ENCODE data around the gene KRT37.

Gene KRT37

DNA sequence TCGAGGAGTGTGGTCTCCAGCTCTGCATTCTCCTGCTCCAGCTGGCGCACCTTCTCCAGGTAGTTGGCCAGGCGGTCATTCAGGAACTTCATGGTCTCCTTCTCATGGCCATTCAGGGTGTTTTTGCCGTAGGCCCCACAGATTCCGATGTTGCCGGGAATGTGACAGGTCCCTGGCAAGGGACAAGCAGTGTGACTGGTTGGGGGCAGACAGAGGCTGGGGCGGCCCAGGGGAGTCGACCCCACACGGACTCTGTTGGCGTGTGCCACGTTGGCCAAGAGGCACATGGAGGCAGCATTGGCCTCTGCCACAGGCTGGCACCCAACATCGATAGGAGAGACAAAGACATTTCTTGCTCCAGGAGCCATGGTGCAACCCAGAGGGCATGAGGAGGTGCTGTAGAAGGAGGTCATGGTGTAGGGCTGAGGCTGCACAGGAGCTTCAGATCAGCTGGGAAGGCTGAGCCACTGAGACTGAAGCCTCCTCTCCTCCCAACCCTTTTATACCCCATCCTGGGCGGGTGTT is at the start of gene KRT37:
Gene KRT37, minus strand, starts transcription at position 475 of the 525 bp plus-strand sequence. Its CDS starts 62 bp downstream, at position 413.
- DNase-seq (ENCODE audit: low read depth in 2 of 2): no peak

DNA sequence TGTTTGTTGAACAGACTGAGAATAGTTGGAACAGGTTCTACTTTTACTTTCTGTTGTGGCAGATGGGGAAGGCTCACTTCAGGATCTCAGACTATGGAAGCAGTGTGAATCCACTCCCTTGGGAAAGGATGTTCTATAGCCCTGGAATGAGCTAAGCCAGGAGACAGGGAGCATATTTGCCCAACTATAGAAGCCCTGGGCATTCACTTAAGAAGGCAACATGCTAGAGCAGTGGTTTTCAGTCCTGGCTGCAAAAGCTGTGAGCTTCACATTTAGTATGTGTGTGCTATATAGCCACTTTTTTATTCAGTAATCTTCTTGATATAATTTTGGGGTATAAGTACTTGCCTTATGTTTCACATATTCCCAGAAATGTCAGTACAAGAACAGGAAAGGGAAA is 44.0 kb upstream of the KRT37 start:
- no peak for DNase-seq (ENCODE audit: low read depth in 2 of 2)

DNA sequence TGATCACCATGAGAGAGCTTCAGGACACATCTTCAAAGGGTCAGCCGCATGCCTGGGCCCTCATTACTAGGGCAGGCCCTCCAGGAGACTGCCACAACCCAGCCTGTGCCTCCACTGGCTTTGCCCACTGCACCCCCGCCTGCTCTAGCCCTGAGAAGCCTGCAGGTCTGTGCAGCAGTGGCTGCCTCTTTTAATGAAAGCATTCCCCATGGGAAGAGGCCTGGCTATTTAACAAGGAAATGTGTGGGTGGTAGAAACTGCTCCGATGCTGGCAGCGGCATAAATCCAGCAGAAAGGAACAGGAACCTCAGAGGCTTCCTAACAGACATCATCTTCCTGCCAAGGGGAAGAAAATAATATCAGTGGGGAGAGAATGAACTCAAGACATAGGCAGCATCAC is 43.2 kb upstream of the KRT37 start:
- DNase-seq (ENCODE audit: low read depth in 2 of 2): no peak

DNA sequence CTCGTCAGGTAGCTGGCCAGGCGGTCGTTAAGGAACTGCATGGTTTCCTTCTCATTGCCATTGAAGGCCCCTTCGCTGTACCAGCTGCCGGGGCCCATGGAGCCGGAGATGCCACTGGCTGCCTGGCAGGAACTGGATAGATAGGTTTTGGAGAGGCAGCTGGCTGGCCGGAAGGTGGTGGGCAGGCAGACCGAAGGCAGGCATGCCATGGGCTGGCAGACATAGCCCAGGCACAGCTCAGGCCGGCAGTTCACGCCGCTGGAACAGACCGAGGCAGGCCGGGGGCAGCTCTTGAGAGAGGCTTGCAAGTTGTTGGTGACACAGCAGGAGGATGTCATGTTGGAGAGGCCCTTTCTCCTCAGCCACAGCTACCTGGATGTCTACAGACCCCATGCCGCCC is 42.6 kb upstream of the KRT37 start, which contains the start of gene KRT32:
Gene KRT32, minus strand, starts transcription at position 399 of the 400 bp plus-strand sequence. Its CDS starts 61 bp downstream, at position 338.
- no peak for DNase-seq (ENCODE audit: low read depth in 2 of 2)

DNA sequence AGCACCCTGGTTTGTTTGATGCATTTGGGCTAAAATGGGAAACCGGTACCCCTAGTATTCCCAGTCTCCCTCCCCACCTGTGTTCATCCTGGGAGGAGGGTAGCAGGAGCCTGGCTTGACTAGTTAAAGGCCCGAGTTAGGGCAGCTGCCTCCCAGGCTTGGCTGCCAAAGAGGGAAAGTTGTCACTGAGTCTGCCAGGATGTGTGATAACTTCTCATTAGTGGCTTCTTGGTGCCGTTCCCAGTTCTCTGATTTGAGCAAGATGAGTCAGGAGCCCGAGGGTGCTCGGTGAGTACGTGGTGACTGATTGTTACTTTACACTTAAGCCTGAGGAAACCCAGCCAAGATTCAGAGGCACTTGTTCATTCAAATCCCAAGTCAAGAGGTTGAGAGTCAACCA is 40.3 kb upstream of the KRT37 start:
- no peak for DNase-seq (ENCODE audit: low read depth in 2 of 2)

DNA sequence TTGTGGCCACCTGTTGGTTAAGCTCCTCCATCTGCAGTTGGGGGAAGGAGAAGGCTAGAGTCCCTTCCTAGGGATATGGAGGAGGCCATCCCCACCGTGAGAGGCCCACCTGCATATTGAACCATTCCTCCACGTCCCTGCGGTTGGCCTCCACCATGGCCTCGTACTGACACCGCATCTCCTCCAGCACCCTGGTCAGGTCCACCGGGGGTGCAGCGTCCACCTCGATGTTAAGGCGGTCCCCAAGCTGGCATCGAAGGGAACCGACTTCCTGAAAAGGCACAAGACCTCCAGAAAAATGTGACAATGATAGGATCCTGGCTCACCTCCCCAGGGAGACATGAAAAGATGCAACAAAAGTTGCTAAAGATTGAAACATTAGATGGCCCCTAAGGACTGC is 39.8 kb upstream of the KRT37 start:
- no peak for DNase-seq (ENCODE audit: low read depth in 2 of 2)

DNA sequence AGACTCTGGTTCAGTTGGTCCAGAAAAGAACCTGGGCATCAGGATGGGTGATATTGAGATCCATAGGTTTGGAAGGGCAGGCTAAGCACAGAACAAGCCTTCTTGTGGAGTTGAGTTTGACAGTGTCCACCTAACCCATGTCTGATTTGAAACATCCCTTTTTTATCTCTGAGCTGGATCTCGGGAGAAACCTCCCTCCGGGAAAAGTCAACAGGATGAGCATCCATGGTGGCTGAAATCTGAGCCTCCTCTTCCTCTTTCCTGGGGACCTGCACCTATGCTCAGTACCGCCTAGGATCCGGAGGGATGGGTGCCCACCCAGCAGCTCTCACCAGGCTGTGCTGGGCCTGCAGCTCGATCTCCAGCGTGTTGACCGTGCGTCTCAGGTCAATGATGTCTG is 39.4 kb upstream of the KRT37 start:
- DNase-seq (ENCODE audit: low read depth in 2 of 2): no peak

DNA sequence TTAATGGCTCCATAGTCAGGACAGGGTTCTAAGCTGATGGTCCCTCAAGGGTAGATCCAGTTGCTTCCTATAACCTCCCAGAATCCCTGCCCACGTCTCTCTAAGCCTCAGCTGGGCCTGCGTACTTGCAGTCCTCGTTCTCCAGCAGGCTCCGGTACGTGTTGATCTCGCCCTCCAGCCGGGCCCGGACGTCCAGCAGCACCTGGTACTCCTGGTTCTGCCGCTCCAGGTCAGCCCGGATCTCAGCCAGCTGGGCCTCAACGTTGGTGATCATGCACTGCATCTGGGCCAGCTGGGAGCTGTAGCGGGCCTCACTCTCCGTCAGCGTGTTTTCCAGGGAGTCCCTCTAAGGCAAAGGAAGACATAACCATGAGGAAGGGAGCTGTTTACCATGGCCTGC is 38.3 kb upstream of the KRT37 start:
- no peak for DNase-seq (ENCODE audit: low read depth in 2 of 2)

DNA sequence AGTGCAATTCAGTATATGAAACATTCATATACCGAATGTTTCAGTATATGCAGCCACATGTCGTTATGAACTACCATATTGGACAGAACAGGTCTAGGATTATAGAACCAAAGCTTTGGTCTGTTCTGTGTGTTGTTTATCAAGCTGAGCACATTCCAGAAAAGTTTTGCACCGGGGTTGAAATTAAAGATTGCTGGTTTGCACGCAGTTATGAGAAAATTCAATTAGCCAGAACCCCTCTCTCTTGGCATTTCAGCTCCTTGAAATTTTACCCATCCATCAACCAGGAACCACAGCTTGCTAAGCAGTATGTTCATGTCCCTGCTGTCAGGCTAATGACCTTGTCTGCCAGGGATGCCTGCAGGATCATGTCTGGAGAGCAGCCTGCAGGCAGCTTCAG is 33.3 kb upstream of the KRT37 start:
- no peak for DNase-seq (ENCODE audit: low read depth in 2 of 2)

DNA sequence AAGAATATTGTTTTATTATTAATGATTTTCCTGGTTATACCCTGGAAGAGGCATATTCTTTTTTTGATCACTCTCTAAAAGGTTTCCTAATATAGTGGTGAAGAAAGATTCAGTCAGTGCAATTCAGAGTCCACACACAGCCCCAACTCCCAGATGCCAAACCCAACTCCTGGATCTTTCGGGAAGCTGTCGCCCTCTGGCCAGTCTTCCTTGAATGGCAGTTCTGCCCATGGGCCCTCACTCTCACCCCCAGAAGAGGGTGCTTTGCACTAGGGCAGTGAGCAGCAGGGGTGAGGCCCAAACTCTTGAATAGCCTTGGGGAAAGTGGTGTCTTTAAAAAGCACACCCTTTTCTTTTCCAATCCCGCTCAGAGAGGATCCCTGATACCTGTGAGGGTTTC is 31.8 kb upstream of the KRT37 start:
- no peak for DNase-seq (ENCODE audit: low read depth in 2 of 2)

DNA sequence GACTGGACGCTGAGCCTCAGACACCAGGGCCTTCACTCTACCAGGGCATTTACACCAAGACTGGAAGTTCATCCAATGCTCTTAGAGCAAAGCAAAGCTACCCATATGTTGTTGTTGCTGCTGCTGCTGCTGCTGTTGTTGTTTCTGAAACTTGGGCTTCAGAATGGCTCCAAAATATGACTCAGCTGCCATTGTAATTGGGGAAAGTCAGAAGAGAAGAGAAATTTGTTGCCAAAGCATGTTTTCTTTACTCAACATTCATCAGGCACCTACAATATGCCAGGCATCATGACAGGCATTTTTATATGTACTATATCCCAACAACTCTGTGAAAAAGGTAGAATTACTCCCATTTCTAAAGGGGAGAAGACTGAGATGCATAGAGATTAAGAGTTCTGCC is 30.9 kb upstream of the KRT37 start:
- no peak for DNase-seq (ENCODE audit: low read depth in 2 of 2)

DNA sequence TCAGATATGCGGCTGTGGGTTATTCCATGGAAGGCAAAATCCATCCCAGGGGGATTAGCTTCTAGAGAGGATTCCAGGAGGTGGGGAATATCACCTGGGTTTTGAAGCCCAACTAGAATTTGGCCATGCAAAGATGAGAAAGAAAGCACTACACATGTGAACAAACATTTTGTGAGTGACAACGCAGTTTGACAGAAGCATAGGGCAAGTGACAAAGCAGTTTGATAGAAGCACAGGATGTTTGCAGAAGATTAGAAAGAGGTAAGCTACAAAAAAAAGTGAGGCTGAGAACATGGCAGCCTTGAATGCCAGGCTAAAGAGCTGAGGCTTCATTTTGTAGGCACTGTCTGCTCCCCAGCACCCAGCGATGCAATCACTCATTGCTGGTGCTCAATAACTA is 28.7 kb upstream of the KRT37 start:
- no peak for DNase-seq (ENCODE audit: low read depth in 2 of 2)

DNA sequence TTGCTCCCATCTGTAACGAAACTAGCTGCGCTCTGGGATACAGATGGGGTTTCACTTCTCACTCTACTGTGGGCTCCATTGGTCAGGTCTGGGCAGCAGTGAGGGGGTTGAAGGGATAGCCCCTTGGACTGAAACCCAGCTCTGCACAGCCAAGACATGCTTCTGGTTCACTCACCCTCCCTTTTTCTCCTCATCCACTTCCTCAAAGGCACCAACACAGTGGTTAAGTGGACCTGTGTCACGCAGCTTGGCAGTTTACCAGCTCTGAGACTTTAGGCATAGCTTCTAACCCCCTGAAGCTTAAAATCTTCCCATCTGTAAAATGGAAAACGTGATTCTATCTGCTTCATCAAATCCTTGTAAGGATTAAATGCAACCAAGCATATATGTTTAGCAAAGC is 27.9 kb upstream of the KRT37 start:
- no peak for DNase-seq (ENCODE audit: low read depth in 2 of 2)

DNA sequence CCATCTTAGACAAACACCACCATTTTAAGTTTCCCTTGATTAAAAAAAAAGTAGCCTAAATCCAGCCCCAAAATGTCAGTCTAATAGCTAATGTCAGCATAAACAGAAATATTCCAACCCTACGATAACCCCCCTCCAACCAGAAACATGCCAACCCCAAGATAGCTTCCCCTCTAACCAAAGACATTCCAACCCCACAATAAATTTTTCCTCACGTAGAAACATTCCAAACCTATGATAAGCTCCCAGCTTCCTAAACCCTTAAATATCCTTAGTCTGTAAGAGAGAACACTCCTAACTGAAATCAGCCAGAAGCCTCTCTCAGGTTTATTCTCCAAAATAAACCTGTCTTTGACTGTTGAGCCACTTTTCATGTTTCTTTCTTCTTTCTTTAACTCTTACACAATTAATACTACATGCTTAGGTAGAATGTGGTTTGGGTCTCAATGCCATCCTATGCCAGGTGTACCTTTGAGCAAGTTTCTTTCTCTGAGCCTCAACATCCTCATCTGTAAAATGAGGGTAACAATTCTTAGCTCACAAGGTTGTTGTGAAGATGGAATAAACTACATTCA is 26.9 kb upstream of the KRT37 start:
- DNase-seq (ENCODE audit: low read depth in 2 of 2): no peak

DNA sequence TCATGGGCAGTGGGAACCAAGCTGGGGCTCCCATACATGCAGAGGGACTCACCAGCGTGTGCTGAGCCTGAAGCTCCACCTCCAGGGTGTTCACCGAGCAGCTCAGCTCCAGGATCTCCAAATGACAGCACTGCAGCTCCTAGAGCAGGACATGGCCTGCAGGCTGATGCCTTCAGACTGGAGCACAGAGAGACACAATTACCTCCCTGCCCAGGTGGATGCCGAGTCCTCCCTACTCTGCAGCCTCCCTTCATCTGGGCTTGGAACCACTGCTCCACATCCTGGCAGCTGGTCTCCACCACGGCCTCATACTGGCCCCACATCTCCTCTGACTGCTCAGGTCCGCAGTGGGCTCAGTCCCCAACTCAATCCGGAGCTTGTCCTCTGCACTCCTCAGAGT is 24.6 kb upstream of the KRT37 start:
- no peak for DNase-seq (ENCODE audit: low read depth in 2 of 2)

DNA sequence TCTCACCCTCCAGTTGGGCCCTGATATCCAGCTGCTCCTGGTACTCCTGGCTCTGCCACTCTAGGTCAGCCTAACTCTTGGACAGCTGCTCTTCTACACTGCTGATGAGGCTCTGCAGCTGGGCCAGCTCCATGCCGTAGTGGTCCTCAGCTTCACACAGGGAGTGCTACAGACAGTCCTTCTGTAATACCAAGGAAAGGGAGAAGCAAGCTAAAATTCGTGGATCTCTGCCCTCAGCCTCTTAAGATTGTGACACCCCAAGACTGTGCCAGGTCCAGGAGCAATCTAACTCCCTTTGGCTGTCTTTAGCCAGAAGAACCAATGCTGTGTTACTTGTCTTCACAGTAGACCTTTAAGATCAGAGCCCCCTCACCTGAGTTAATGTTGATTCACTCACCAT is 24.1 kb upstream of the KRT37 start:
- DNase-seq (ENCODE audit: low read depth in 2 of 2): no peak

DNA sequence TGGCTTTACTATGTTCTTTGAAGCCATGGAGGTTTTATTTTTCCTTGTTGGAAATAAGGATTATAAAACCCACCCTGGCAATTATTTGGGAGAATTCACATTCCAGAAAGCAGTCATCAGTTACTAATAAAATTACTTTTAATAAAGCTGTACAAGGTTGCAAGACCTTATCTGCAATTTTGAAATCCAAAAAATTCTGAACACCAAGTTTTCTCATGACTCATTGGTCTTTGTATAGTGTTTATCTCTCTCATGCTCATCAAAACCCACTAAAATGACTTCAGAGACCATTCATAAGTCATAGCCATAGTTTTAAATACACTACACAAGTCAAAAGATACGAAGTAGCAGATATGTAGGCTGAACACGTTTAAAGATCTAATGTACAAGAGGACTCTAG is 22.4 kb upstream of the KRT37 start:
- DNase-seq (ENCODE audit: low read depth in 2 of 2): no peak

DNA sequence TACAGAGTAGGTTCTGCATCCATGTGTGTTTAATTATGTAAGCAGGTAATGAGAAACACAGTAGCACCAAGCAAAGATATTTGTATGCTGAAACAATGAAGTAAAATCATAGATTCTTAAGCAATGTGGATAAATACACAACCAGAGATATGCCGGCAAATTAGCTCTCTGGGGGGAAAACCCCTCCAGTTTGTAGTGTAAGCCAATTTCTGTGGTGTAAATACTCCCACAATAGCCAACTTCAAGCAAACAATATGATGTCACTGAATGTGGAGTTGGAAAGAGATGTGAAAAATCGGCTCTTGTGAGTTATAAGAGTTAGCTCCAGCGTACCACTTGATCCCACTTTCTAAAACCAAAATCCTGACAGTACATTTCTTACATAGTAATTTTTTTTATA is 20.3 kb upstream of the KRT37 start:
- no peak for DNase-seq (ENCODE audit: low read depth in 2 of 2)

DNA sequence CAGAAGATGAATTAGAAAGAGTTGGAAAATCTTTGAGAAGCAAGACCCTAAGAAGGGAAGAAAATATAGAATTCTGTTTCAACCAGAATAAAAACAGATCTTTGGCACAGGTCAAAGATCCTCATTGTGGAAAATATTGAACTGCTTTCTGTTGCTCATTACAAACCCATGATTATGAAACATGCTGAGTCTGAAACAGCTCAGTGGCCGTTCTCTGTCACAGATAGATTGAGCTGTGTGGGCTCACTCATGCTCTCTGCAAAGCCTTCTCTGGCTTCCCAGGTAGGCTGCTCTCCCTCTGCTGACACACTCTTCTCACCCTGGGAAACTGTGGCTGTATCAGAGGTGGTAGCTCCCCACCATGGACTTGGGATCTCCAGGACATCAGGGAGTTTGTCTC is 19.8 kb upstream of the KRT37 start:
- no peak for DNase-seq (ENCODE audit: low read depth in 2 of 2)

DNA sequence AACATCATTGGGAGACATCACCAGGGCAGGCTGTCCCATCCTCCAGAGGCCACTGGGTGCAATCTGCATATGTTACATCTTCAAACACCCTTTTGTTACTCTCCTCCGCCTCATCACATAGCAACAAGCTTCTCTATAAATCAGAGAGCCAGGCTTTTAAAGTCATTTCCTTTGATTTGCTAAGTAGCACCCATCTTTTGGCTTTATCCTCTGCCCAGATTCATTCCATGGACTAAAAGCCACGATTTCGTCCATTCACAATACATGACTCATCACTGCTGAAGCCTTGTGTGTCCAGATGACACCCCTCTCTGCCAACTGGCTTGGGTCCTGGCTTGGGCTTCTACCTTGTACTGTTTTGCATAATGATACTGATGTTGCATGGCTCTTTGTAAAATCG is 18.4 kb upstream of the KRT37 start:
- no peak for DNase-seq (ENCODE audit: low read depth in 2 of 2)

DNA sequence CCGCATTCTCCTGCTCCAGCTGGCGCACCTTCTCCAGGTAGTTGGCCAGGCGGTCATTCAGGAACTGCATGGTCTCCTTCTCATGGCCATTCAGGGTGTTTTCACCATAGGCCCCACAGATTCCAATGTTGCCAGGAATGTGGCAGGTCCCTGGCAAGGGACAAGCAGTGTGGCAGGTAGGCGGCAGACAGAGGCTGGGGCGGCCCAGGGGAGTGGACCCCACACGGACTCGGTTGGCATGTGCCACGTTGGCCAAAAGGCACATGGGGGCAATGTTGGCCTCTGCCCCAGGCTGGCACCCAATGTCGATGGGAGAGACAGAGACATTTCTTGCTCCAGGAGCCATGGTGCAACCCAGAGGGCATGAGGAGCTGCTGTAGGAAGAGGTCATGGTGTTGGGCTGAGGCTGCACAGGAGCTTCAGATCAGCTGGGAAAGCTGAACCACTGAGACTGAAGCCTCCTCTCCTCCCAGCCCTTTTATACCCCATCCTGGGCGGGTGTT is 16.2 kb upstream of the KRT37 start, which contains the start of gene KRT38:
Gene KRT38, minus strand, starts transcription at position 453 of the 503 bp plus-strand sequence. Its CDS starts 62 bp downstream, at position 391.
- DNase-seq (ENCODE audit: low read depth in 2 of 2): no peak

DNA sequence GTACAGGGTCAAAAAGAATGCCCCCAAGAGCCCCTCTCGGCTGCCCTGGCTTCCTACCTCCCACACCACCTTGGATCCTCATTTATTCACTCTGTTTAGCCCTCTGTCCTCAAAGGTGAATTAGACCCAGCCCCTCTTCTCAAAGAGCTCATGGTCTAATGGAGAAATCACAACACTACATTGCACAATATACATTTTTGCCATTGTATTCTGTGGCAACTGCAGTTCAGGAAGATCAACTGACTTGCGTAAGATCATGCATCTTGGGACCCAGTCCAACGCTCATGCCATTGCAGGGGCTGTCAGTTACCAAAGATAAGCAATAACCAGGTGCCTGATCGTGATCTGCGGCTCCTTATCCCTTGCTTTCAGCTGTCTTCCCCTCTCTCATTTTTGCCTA is 15.0 kb upstream of the KRT37 start:
- DNase-seq (ENCODE audit: low read depth in 2 of 2): no peak

DNA sequence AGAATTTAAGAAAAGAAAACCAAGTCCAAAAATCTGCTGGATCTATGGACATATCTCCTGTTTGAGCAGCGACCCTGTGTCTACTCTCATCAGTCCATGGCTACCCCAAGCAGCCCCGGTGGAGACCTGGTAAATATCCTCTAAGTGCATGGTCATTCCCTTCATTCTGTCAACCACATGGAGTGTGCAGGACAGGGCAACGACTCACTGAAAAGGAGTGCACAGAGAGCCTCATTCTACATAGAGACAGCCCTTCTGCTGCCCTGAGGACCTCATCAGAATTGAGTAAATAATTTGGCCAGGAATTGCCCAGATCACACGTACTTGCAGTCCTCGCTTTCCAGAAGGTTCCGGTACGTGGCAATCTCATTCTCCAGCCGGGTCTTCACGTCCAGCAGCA is 13.4 kb upstream of the KRT37 start:
- no peak for DNase-seq (ENCODE audit: low read depth in 2 of 2)

DNA sequence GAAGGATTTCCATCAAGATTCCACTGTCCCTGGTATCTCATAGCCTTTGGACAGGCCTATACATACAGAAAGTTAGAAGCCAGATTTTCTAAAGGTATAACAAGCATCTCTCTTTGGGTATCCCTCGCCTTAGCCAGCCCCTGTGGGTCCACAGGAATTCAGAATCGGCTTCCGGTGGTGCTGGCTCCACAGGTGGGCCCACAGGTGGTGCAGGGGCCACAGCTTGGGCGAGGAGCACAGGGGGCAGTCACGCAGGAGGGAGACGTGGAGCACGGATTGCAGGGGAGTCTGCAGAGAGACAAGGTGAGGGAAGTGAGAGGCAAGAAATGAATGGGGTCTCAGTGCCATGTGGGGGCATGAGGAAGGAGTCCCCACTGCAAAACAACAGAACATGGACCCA is 12.9 kb upstream of the KRT37 start:
- no peak for DNase-seq (ENCODE audit: low read depth in 2 of 2)

Measured in activated CD4-positive, alpha-beta T cell treated with anti-CD3 and anti-CD28 coated beads for 24 hours (primary cell).